Activated naive CD8-positive, alpha-beta T cell treated with anti-CD3 and anti-CD28 coated beads, Interleukin-2, amount 10 ng/mL, durations not matched to agents 7 days and 5 days (primary cell): ENCODE data around the gene CBLN3. TPM values are rescaled to one million over a fixed set of nuclear protein-coding genes. Genes with fewer than 3 reads are reported as not detected.

Experiments used
- ATAC-seq: fragments of 150-1000 bp; cut with Tn5 transposase; one replicate; pipeline ENCODE4 v1.10.0; 2021; ENCODE audit warnings: low read depth, moderate library complexity
- POLR2A ChIA-PET: fragments of 350-600 bp; sonication (Branson Sonifier 250); formaldehyde crosslinking; loops from one replicate; lab custom pipeline; 2021; ENCODE audit warnings: antibody characterized with exemption; lab: Charles Lee
- DNase-seq: peaks from one replicate; pipeline ENCODE4 v3.0.0; 2021
- H3K27ac Mint-ChIP-seq: one replicate; pipeline ENCODE4 v1.8.0; 2022; ENCODE audit warnings: mild to moderate bottlenecking, mixed read lengths
- H3K27me3 Mint-ChIP-seq: one replicate; pipeline ENCODE4 v1.8.0; 2022; ENCODE audit warnings: mild to moderate bottlenecking, moderate library complexity, mixed read lengths
- H3K36me3 Mint-ChIP-seq: one replicate; pipeline ENCODE4 v1.8.0; 2021; ENCODE audit warnings: mild to moderate bottlenecking, mixed read lengths
- H3K4me1 Mint-ChIP-seq: one replicate; pipeline ENCODE4 v1.8.0; 2021; ENCODE audit warnings: mixed read lengths
- H3K4me3 Mint-ChIP-seq: one replicate; pipeline ENCODE4 v1.8.0; 2022; ENCODE audit warnings: mild to moderate bottlenecking, moderate library complexity, mixed read lengths
- H3K9me3 Mint-ChIP-seq: one replicate; pipeline ENCODE4 v1.8.0; 2021; ENCODE audit warnings: mixed read lengths
- total RNA-seq, 2 experiments: library from RNA; stranded (reverse); gene quantifications; one replicate each; pipeline ENCODE4 v1.2.3, GENCODE V29; 2021

CBLN3 gene
- total RNA-seq, 2 experiments from 2014 or later: 3.2 to 3.8 TPM

GRCh38 chr14:24427537-24428508 lies 1.6 kb downstream of the CBLN3 start:
- no peak overlapping the region for H3K4me3 Mint-ChIP-seq
- H3K9me3 Mint-ChIP-seq: no peaks in the 10 kb centered on the region
- peak overlapping the region; percentile 76 for H3K27ac Mint-ChIP-seq
- no peaks in the 10 kb centered on the region for H3K27me3 Mint-ChIP-seq
- POLR2A ChIA-PET: interaction anchor here (0.7 to 5.3 kb wide), 3 partner anchors 29 to 116 kb away, joined by 3 to 135 read pairs (median 30); partner anchors contain the start of genes ADCY4, LTB4R, LTB4R2 and NYNRIN
- no peak for ATAC-seq
- DNase-seq: no peak
- peaks cover 5% of the 10 kb centered on the region for H3K36me3 Mint-ChIP-seq
- H3K4me1 Mint-ChIP-seq: peaks cover 39% of the 10 kb centered on the region

GRCh38 chr14:24426912-24427536 lies 2.4 kb downstream of the CBLN3 start:
- Mint-ChIP-seq H3K9me3 (no peaks in the 10 kb centered on the region), H3K27me3 (no peaks in the 10 kb centered on the region), H3K4me1 (peaks cover 39% of the 10 kb centered on the region), H3K4me3 (no peak overlapping the region), H3K27ac (peak overlapping the region; percentile 62), H3K36me3 (peaks cover 4% of the 10 kb centered on the region)
- POLR2A ChIA-PET: interaction anchor here (5.1 to 5.3 kb wide), 2 partner anchors 95 to 115 kb away, joined by 30 to 135 read pairs; partner anchors contain the start of genes ADCY4, LTB4R and LTB4R2
- ATAC-seq (no peak), DNase-seq (no peak)

DNA sequence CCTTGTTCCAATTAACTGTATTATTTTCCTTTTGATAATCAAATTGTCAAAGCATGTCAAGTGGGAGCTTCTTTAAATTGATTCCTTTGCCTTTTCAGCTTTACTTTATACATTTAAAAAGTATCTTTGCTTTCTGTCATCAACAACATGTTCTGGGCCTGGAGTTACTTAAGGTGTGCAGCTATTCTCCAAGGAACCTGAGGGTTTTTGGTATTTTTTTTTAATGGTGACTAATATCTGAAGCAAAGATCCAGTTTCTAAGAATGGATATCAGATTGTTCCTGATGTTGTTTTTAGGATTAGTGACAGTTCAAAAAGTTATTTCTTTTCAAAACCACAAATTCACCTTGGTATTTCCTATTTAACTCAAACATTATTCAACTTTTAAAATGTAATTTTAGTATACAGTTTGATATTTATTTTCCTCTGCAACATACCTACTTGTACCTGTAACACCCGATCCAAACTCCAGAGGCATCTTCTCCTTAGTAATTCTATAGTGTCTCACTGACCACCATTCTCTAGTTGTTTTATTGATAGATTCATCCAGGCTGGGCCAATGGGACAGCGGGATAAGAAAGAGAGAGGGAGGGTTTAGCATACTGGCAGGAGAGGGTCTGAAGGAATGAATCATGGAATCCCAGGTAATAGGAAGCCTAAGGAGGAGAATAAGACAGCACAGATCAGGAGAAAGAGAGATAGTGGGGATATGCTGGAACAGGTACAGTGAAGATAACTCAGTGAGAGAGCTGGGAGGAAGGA lies 3.1 kb downstream of the CBLN3 start:
- H3K9me3 Mint-ChIP-seq: no peaks in the 10 kb centered on the region
- DNase-seq (no peak), ATAC-seq (no peak)
- peaks cover under 1% of the 10 kb centered on the region for H3K27me3 Mint-ChIP-seq
- no peak overlapping the region for H3K4me3 Mint-ChIP-seq
- peaks cover 1% of the 10 kb centered on the region for H3K36me3 Mint-ChIP-seq
- POLR2A ChIA-PET: no interaction called here
- H3K27ac Mint-ChIP-seq: peak overlapping the region; percentile 62
- peaks cover 33% of the 10 kb centered on the region for H3K4me1 Mint-ChIP-seq

DNA sequence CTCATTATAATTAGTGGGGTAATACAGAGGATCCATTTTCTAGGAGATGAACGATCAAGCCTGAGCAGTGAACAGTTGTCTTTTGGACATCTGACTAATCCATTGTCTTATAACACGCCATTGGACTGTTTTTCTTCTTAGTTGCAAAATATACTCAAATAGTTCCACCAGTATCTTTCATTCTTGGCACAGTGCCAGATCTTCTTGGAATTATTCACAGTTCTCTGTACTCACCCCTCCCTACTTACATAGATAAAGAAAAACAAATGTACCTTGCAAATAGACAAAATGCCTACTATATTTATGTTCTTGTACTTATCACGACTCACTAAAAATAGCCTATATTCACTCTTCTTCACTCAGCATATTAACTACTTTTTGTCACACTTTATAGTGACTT lies 3.8 kb downstream of the CBLN3 start:
- POLR2A ChIA-PET: interaction anchor here (1.0 to 1.4 kb wide), 2 partner anchors 27 to 91 kb away, joined by 3 to 5 read pairs; partner anchors contain the start of genes ADCY4 and NYNRIN
- H3K27ac Mint-ChIP-seq: no peak overlapping the region
- no peak for ATAC-seq
- peaks cover 1% of the 10 kb centered on the region for H3K36me3 Mint-ChIP-seq
- H3K27me3 Mint-ChIP-seq: peaks cover 2% of the 10 kb centered on the region
- DNase-seq: no peak
- peaks cover 29% of the 10 kb centered on the region for H3K4me1 Mint-ChIP-seq
- H3K9me3 Mint-ChIP-seq: no peaks in the 10 kb centered on the region
- no peak overlapping the region for H3K4me3 Mint-ChIP-seq

GRCh38 chr14:24422694-24423601 lies 6.5 kb downstream of the CBLN3 start:
- no peak for DNase-seq
- Mint-ChIP-seq H3K27ac (no peak overlapping the region), H3K36me3 (peaks cover 1% of the 10 kb centered on the region), H3K4me3 (no peak overlapping the region), H3K4me1 (peaks cover 21% of the 10 kb centered on the region), H3K9me3 (no peaks in the 10 kb centered on the region), H3K27me3 (peaks cover 13% of the 10 kb centered on the region)
- POLR2A ChIA-PET: interaction anchor here (1.2 kb wide), 2 partner anchors 8 to 89 kb away, joined by 3 read pairs; no protein-coding TSS in a partner anchor
- no peak for ATAC-seq

GRCh38 chr14:24422261-24422660 lies 7.2 kb downstream of the CBLN3 start:
- peaks cover 19% of the 10 kb centered on the region for H3K4me1 Mint-ChIP-seq
- H3K4me3 Mint-ChIP-seq: no peak overlapping the region
- ATAC-seq: no peak
- H3K27me3 Mint-ChIP-seq: peaks cover 13% of the 10 kb centered on the region
- H3K27ac Mint-ChIP-seq: no peak overlapping the region
- H3K9me3 Mint-ChIP-seq: no peaks in the 10 kb centered on the region
- DNase-seq: no peak
- peaks cover 1% of the 10 kb centered on the region for H3K36me3 Mint-ChIP-seq
- POLR2A ChIA-PET: interaction anchor here (1.2 kb wide), 1 partner anchor 9 kb away, joined by 3 read pairs; no protein-coding TSS in a partner anchor

DNA sequence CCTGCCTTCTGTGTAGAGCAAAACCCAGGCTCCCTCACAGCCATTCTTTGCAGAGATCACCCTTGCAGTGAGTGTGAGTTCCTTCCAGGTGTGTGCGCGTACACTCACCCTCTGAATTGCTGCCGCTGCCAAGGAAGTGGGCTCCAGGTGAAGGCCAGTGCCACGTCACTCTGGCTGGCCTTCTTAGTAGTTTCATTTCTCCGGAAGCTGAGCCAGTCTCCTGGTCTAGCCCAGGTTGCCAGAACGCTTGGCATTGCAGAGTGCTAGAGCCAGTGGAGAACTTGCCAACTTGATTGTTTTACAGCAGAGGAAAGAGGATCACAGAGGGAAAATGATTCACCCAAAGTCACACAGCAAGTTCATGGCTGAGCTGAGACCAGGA lies 11.0 kb downstream of the CBLN3 start:
- no peak for ATAC-seq
- Mint-ChIP-seq H3K36me3 (no peaks in the 10 kb centered on the region), H3K9me3 (no peaks in the 10 kb centered on the region), H3K27me3 (peaks cover 18% of the 10 kb centered on the region), H3K27ac (no peak overlapping the region), H3K4me1 (no peaks in the 10 kb centered on the region), H3K4me3 (no peak overlapping the region)
- POLR2A ChIA-PET: interaction anchor here (0.6 to 1.4 kb wide), 4 partner anchors 10 to 47 kb away, joined by 3 to 9 read pairs (median 4); partner anchors contain the start of gene KHNYN
- DNase-seq: no peak

- Mint-ChIP-seq H3K27me3 (peaks cover 18% of the 10 kb centered on the region), H3K4me3 (no peak overlapping the region), H3K9me3 (no peaks in the 10 kb centered on the region), H3K4me1 (no peaks in the 10 kb centered on the region), H3K27ac (no peak overlapping the region), H3K36me3 (no peaks in the 10 kb centered on the region)
- no peak for ATAC-seq
- POLR2A ChIA-PET: interaction anchor here (1.2 kb wide), 2 partner anchors 11 to 12 kb away, joined by 3 to 5 read pairs; partner anchors contain the start of gene KHNYN
- DNase-seq: no peak
Observed at GRCh38 chr14:24417832-24418491, 11.5 kb downstream of the CBLN3 start.

GRCh38 chr14:24416932-24417619 lies 12.4 kb downstream of the CBLN3 start:
- POLR2A ChIA-PET: interaction anchor here (1.2 kb wide), 1 partner anchor 13 kb away, joined by 5 read pairs; the partner anchor contains the start of gene KHNYN
- Mint-ChIP-seq H3K4me3 (no peak overlapping the region), H3K9me3 (no peaks in the 10 kb centered on the region), H3K4me1 (no peaks in the 10 kb centered on the region), H3K27me3 (peaks cover 18% of the 10 kb centered on the region), H3K27ac (no peak overlapping the region), H3K36me3 (no peaks in the 10 kb centered on the region)
- DNase-seq: no peak
- ATAC-seq: no peak

- Mint-ChIP-seq H3K9me3 (no peaks in the 10 kb centered on the region), H3K27me3 (peaks cover 18% of the 10 kb centered on the region), H3K36me3 (no peaks in the 10 kb centered on the region), H3K4me1 (no peaks in the 10 kb centered on the region), H3K4me3 (no peak overlapping the region), H3K27ac (no peak overlapping the region)
- DNase-seq (no peak), ATAC-seq (no peak)
- POLR2A ChIA-PET: no interaction called here
Observed at GRCh38 chr14:24416254-24416931, 13.1 kb downstream of the CBLN3 start.
